ENCODE results near the gene UVRAG.

The UVRAG gene

DNA sequence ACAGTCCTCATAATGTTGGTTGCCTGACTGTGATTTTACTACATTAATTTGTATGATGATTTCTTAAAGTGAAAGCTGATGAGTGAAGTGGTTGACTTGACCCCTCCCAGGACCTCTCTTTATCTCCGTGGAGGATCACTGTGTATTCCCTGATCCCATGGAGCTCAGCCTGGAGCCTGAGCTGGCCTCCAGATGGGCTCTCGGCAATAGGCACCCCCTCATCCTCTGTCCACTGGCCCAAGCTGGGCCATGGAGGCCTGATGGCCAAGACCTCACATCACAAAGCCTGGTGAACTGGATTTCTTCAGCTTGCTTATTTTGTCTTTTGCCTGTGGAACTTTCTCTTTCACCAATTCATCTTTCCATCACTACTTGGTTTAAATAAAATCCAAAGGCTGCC, 316.1 kb downstream of the UVRAG start:
- peaks cover 4% of the 10 kb centered on the region; the same call in 1 of the 2 replicates for H3K36me3 ChIP-seq (ENCODE audit: control insufficient read depth, insufficient read depth, low read length)
- no peak overlapping the region for H3K4me3 ChIP-seq (replicated peaks; ENCODE audit: low read depth, low read length)
- no peak for DNase-seq (ENCODE audit: extremely low read depth, insufficient read length)
- TF ChIP-seq, protein P1, sequence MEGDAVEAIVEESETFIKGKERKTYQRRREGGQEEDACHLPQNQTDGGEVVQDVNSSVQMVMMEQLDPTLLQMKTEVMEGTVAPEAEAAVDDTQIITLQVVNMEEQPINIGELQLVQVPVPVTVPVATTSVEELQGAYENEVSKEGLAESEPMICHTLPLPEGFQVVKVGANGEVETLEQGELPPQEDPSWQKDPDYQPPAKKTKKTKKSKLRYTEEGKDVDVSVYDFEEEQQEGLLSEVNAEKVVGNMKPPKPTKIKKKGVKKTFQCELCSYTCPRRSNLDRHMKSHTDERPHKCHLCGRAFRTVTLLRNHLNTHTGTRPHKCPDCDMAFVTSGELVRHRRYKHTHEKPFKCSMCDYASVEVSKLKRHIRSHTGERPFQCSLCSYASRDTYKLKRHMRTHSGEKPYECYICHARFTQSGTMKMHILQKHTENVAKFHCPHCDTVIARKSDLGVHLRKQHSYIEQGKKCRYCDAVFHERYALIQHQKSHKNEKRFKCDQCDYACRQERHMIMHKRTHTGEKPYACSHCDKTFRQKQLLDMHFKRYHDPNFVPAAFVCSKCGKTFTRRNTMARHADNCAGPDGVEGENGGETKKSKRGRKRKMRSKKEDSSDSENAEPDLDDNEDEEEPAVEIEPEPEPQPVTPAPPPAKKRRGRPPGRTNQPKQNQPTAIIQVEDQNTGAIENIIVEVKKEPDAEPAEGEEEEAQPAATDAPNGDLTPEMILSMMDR (IDR thresholded peaks at IDR 0.05; ENCODE audit: insufficient read depth, low read length, poor library complexity, severe bottlenecking), result no peak
- no peaks in the 10 kb centered on the region for H3K27me3 ChIP-seq (replicated peaks; ENCODE audit: control insufficient read depth, insufficient read depth, low read length)

GRCh38 chr11:76131671-76132631, 316.9 kb downstream of the UVRAG start:
- Histone ChIP-seq H3K27me3 (replicated peaks; ENCODE audit: control insufficient read depth, insufficient read depth, low read length) (no peaks in the 10 kb centered on the region), H3K36me3 (ENCODE audit: control insufficient read depth, insufficient read depth, low read length) (peaks cover 6% of the 10 kb centered on the region), H3K4me3 (replicated peaks; ENCODE audit: low read depth, low read length) (no peak overlapping the region)
- DNase-seq (ENCODE audit: extremely low read depth, insufficient read length), result no peak
- TF ChIP-seq, protein P1 (IDR thresholded peaks at IDR 0.05; ENCODE audit: insufficient read depth, low read length, poor library complexity, severe bottlenecking), result no peak

DNA sequence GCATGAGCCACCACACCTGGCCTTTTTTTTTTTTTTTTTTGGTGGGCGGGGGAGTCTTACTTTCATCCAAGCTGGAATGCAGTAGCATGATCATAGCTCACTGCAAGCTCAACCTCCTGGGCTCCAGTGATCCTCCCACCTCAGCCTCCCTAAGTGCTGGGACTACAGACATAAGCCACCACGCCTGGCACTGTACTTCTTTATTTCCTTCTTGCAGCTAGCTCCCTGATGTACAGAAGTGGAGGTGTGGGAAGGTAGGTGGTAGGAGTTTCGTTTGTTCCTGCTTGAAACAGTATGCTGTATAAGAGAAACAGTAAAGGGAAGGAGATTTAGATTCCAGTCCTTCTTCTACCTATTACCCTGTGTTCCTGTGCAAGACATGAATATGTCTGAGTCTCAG, 319.2 kb downstream of the UVRAG start:
- Histone ChIP-seq H3K4me3 (replicated peaks; ENCODE audit: low read depth, low read length) (no peak overlapping the region), H3K27me3 (replicated peaks; ENCODE audit: control insufficient read depth, insufficient read depth, low read length) (no peaks in the 10 kb centered on the region), H3K36me3 (ENCODE audit: control insufficient read depth, insufficient read depth, low read length) (peaks cover 8% of the 10 kb centered on the region)
- no peak for DNase-seq (ENCODE audit: extremely low read depth, insufficient read length)
- TF ChIP-seq, protein P1 (IDR thresholded peaks at IDR 0.05; ENCODE audit: insufficient read depth, low read length, poor library complexity, severe bottlenecking), result no peak

GRCh38 chr11:76135491-76135890, 320.5 kb downstream of the UVRAG start:
- Histone ChIP-seq H3K4me3 (replicated peaks; ENCODE audit: low read depth, low read length) (no peak overlapping the region), H3K27me3 (replicated peaks; ENCODE audit: control insufficient read depth, insufficient read depth, low read length) (no peaks in the 10 kb centered on the region), H3K36me3 (ENCODE audit: control insufficient read depth, insufficient read depth, low read length) (peaks cover 8% of the 10 kb centered on the region)
- TF ChIP-seq, protein P1 (IDR thresholded peaks at IDR 0.05; ENCODE audit: insufficient read depth, low read length, poor library complexity, severe bottlenecking), result no peak
- DNase-seq (ENCODE audit: extremely low read depth, insufficient read length), result no peak

DNA sequence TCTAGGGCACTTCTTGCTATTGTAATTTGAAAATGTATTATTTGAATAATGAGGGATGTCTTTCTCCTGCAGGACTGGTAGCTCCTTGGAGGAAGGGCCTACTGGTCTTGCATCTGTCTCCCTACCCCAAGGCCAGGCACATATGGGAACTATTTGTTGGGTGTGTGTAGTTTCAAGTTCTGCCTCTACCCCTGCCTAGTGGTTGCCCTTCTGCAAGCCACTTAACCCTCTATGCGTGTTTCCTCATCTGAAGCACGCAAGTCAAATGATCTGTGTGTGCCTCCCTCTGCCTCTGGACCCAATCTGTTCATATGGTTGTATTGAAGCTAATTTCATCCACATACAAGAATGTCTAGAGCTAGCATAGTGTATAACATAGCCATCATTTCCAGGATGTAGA, 324.3 kb downstream of the UVRAG start:
- peaks cover 17% of the 10 kb centered on the region for H3K36me3 ChIP-seq (ENCODE audit: control insufficient read depth, insufficient read depth, low read length)
- TF ChIP-seq, protein P1 (IDR thresholded peaks at IDR 0.05; ENCODE audit: insufficient read depth, low read length, poor library complexity, severe bottlenecking), result no peak
- DNase-seq (ENCODE audit: extremely low read depth, insufficient read length), result no peak

More for the DNA sequence above, 324.3 kb downstream of the UVRAG start:
- Histone ChIP-seq H3K27me3 (replicated peaks; ENCODE audit: control insufficient read depth, insufficient read depth, low read length) (no peaks in the 10 kb centered on the region), H3K4me3 (replicated peaks; ENCODE audit: low read depth, low read length) (no peak overlapping the region)
